HG02885 (cell line): ENCODE measurements around the gene SLITRK3.
"Not testable (repeated sequence)": the region's sequence is repeated elsewhere in the genome, so short reads cannot be mapped to it uniquely, and the experiment has no call there.

Source experiments
- ATAC-seq: cut with Tn5 transposase; IDR thresholded peaks from one replicate; pipeline ENCODE4 v1.9.1; 2021; ENCODE audit warnings: mild to moderate bottlenecking; ENCODE audit not compliant: unreplicated experiment, poor library complexity

SLITRK3 gene

DNA sequence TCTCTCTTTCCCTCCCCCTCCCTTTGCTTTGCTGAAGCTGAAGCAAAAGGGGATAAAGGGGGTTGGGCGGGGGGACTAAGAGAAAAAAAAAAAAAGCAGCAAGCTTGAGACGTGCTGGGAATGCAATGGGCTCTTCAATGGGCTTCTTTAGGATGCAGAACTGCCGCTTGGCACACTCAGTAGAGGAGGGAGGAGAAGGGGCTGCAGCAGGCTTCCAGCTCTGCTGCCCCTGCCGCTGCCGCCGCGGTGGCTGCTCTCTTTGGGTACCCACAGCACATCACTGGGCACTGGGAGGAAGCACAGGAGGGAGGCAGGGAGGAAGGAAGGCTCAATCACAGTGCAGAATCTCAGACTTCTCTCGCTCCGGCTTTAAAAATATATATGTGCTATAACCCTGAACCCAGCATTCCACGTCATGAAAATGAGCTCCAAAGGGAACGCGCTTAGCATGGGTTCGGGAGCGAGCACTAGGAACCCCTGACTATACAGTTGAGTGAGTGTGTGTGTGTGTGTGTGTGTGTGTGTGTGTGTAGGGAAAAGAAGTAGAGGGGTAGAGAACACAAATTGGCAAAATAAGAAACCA is 3.5 kb downstream of the SLITRK3 start:
- no peak for ATAC-seq

DNA sequence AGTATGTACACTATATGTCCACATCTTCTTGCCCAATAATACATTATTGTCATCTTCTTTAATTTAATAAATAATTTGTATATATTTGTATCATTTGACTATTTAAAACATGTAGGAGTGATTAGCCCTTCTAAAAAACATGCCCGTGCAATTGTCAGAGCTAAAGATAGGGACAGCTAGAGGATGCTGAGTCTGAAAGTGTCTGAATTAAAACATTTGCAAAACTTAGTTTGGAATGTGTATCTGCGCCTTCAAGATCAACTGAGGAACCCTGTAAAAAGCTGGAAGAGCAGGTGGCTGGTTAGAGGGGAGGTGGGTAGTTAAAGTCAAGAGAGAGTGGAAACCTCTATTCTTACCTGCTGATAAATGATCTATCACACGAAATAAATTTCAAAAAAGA is 4.7 kb downstream of the SLITRK3 start:
- ATAC-seq = no peak

DNA sequence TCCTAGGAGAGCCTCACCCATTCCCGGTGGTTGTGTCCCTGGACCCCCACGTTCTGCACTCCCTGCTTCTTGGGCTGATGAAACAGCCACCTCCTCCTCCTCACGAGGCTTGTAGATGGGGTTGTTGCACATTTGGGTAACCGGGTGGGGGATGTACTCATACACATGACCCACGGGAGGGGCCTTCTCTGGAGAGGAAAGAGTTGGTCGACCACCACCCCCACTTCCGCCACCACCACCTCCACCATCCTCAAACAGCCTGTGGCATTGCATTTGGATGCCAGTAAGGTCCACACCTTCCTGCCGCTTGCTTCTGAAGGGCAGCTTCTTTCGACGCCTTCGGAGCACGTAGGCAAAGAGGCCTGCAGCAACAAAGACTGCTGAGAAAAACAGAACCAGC is 7.7 kb downstream of the SLITRK3 start:
- ATAC-seq = no peak

DNA sequence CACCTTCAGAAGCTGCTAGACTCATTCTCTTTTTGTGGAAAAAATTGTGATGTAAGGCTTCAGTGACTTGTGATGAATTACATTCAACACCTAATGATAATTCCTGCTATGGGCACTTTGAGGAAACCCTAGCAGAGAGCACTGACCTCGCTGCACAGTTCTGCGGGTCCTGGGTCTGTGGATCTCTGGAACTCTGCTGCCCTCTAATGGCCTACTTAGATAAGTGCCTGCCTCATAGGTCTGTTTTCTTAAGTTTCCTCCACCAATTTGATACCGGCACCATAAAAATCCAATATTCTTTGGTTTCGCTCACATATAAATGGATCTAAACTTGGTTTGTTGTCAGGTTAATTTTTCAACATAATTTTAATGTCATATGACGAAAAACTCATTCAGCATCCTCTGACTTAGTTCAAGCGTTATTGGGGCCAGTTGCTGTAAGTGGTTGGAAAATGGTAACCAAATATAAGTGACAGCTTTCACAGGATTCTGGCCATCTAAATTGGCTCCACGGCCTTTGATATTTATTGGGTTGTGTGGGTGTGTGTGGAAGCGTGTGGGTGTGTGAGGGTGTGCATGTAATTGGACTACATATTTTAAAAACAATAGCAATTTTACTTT is 10.4 kb downstream of the SLITRK3 start:
- ATAC-seq = peak; percentile 98

DNA sequence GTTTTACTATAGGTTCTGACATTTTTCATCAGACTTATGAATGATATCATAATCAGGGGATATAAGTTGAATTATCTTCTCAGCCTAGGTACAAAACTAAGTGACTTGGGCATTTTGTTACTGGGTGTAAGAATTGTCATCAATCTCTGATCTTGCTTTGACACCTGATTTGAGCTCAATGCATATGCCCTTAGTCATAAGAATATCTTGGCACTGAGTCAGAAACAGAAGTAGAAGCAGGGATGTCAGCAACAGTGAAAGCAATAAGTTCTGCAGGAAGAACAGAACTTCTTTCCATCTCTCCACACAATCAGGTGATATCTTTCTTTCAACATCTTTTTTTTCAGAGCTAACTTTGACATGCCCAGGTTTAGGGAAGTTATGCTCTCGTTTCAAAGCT is 14.6 kb downstream of the SLITRK3 start:
- no peak for ATAC-seq

DNA sequence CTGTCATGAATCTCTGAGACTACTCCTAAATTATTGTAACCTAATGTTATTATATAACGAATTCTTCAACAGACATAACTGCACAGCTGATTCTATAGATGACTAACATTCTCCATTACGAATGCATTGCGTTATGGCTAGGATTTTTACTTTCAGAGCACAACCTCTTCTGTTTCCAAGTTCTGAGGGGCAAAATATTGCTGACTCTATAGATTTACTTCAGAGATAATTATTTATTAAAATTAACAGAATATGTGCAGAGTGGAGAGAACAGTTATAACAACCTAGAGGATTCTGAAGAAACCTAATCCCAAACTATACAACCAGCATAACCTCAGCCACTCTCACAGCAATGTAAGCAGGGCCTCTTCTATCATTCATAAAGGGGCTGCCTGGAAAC is 25.9 kb downstream of the SLITRK3 start:
- no peak for ATAC-seq

DNA sequence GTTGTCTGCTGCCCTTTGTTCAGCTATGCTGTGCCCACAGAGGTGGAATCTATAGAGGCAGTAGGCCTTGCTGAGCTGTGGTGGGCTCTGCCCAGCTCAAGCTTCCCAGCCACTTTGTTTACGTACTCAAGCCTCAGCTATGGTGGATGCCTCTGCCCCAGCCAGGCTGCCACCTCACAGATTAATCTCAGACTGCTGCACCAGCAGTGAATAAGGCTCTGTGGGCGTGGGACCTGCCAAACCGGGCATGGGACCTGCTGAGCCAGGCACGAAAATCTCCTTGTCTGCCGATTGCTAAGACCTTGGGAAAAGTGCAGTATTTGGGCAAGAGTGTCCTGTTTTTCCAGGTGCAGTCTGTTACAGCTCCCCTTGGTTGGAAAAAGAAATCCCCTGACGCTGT is 26.8 kb downstream of the SLITRK3 start:
- ATAC-seq = no peak

DNA sequence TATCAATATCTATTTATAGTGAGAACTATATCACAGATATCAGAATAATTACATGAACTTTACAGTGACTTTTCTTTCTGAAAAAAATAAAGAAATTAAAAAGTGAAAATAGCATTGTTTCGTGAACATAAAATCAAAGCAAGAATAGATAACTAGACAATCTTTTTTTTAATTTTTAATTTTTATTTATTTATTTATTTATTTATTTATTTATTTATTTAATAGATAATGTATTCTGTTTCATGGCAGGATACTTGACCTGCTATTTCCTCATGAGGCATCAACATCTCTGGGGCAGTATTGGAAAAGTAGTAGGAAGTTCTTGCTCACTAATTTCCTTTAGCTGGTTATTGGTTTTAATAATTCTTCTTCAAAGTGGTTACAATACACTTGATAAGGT is 33.3 kb downstream of the SLITRK3 start:
- ATAC-seq = no peak

DNA sequence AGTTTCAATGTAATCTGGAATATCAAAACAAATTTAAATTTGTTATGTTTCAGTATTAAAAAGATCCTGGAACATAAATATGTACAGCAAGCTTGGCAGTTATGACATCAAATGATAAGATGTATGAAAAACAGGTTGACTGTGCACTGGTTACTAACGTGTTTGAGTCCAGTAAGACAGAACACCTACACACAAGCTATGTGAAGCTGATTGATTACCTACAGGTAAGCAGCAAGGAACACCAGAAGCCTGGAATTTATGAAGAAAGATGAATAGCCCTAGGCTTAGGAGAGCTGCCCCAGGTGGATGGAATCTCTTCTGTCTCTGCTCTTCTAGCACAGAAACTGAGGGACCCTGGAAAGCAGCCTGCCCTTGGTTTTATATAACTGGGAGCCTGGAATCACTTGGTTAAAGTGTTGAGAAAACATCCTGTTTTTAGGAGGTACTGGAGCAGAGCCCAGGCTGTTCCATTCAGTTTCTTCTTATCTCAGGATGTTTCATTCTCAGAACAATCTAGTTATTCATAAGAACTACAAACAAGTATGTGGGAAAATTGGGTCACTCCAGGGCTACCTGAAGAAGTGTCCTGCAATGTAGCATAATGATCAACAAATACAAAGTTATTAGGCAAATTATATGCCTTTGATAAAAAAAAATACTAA is 36.3 kb downstream of the SLITRK3 start:
- no peak for ATAC-seq

DNA sequence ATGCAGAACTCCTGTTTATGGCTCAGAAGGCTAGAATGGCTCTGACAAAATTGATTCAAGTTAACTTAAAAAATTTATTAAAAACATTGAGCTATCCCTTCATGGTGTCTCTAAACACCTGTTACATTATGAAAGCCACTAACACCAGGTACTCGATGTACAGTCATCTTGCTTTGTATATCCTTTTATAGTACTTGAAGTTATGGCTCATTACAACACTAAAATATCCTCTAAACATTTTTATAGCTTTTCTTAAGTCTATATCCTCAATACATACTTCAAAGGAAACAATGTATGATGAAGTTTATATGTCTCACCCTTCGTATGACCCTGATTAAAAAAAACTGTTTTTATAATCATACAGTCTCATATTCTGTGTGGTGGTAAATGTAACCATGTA is 38.2 kb downstream of the SLITRK3 start:
- ATAC-seq = no peak

DNA sequence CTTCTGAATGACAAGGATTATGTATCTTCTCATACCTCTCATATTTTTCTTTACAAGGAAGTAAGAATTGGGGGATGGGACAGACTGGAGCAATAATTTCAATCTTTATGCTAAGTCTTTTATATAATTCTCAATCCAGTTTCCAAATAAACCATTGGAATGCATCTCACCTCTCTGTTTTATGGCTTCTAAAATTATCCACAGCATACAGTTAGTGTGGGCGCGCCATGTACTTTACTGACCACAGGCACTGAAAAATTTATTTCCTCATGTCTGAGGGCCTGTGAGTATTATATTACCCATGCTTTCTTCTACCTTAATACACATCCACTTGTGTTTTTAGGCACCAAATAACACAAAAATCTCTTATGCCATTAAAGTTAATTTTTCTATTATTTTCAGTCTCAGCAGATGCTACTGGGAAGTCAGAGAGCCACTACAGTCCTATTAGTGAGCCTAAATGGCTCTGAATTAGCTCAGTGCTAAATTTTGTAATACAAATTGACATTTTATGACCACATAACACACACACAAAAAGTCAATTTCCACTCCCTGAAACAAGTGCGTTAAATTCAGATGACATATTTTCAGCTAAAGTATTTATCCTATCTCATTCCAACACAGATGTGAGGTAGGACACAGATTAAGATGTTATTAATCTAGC is 39.3 kb downstream of the SLITRK3 start:
- no peak for ATAC-seq

DNA sequence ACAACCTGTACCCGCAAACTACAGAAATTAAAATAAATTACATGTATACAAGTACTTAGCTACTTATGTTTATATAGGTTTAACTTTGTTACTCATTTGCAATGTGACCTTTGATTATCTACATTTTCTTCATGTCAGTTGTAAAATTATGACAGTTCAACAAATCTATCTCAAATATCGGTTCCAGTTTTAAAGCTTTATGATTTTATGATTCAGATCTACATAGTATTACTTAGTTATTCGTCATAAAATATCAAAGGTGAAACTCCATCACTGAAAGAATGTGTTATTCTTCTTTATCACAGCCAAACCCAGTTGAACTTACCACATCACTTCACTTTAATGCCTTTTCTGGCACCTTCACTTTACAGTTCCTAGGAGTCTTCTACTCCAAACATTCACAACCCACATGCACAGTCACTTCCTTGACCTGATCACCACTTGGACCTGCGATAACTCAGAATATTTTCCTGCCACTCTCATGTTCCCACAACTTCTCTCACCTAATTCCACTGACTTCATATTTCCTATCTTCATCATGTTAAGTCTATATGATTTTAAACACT is 47.2 kb downstream of the SLITRK3 start:
- no peak for ATAC-seq

DNA sequence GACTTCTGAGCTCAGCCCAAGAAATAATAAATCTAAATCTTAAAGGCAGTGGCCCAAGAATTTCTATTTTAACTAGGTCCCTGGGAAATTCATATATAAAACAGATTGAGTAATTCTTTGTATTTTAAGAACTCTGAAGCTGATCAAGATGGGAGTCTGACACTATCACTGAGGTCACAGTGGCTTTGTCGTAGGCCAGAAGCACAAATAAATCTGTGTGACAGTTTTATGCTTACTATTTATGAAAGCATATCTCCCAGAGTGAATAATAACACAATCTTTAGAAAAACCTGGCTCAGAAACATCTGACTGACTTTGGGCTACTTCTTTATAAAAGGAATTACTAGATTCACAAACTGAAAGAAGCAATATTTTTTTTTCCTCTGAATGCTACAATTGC is 51.9 kb downstream of the SLITRK3 start:
- no peak for ATAC-seq

DNA sequence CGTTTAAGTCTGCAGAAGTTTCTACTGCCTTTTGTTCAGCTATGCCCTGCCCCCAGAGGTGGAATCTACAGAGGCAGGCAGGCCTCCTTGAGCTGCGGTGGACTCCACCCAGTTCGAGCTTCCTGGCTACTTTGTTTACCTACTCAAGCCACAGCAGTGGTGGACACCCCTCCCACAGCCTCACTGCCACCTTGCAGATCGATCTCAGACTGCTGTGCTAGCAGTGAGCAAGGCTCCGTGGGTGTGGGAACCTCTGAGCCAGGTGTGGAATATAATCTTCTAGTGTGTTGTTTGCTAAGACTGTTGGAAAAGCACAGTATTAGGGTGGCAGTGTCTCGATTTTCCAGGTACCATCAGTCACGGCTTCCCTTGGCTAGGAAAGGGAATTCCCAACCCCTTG is 56.3 kb downstream of the SLITRK3 start:
- not testable (repeated sequence) for ATAC-seq
